ENCODE results near the gene ACTR1A. TPM values are rescaled to one million over a fixed set of nuclear protein-coding genes. Genes with fewer than 3 reads are reported as not detected.
A peak's percentile ranks its signal among the peaks of the same experiment; 100 is the strongest.

ACTR1A gene
- polyA plus RNA-seq, 1 experiment, result 164 TPM

GRCh38 chr10:102545997-102546396, 43.5 kb upstream of the ACTR1A start:
- DNase-seq (ENCODE audit: low read depth, low spot score), result no peak
- TF ChIP-seq, protein P1, sequence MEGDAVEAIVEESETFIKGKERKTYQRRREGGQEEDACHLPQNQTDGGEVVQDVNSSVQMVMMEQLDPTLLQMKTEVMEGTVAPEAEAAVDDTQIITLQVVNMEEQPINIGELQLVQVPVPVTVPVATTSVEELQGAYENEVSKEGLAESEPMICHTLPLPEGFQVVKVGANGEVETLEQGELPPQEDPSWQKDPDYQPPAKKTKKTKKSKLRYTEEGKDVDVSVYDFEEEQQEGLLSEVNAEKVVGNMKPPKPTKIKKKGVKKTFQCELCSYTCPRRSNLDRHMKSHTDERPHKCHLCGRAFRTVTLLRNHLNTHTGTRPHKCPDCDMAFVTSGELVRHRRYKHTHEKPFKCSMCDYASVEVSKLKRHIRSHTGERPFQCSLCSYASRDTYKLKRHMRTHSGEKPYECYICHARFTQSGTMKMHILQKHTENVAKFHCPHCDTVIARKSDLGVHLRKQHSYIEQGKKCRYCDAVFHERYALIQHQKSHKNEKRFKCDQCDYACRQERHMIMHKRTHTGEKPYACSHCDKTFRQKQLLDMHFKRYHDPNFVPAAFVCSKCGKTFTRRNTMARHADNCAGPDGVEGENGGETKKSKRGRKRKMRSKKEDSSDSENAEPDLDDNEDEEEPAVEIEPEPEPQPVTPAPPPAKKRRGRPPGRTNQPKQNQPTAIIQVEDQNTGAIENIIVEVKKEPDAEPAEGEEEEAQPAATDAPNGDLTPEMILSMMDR (IDR thresholded peaks at IDR 0.05; ENCODE audit: low read depth, low read length), result no peak
- ChIA-PET POLR2A (no interaction called here), CTCF (interaction anchor here (1.0 kb wide), 1 partner anchor 42 kb away, joined by 5 read pairs; the partner anchor contains the start of gene SUFU)
- no peaks in the 10 kb centered on the region for H3K9me3 ChIP-seq (ENCODE audit: control insufficient read depth, insufficient read depth, low read length)
- no peak overlapping the region for H3K4me3 ChIP-seq (ENCODE audit: low read depth, low read length)
- H3K27me3 ChIP-seq (ENCODE audit: control insufficient read depth, insufficient read depth, low read length), result no peaks in the 10 kb centered on the region
- H3K27ac ChIP-seq (ENCODE audit: low read depth, low read length), result peak overlapping the region; percentile 85

GRCh38 chr10:102545265-102545871, 42.9 kb upstream of the ACTR1A start:
- no peak overlapping the region for H3K27ac ChIP-seq (ENCODE audit: low read depth, low read length)
- DNase-seq (ENCODE audit: low read depth, low spot score), result no peak
- H3K27me3 ChIP-seq (ENCODE audit: control insufficient read depth, insufficient read depth, low read length), result no peaks in the 10 kb centered on the region
- POLR2A ChIA-PET, result no interaction called here
- no peaks in the 10 kb centered on the region for H3K9me3 ChIP-seq (ENCODE audit: control insufficient read depth, insufficient read depth, low read length)
- CTCF ChIA-PET, result interaction anchor here (0.7 to 1.0 kb wide), 2 partner anchors 23 to 41 kb away, joined by 5 read pairs; partner anchors contain the start of gene SUFU
- TF ChIP-seq, protein P1 (IDR thresholded peaks at IDR 0.05; ENCODE audit: low read depth, low read length), result no peak
- H3K4me3 ChIP-seq (ENCODE audit: low read depth, low read length), result no peak overlapping the region

DNA sequence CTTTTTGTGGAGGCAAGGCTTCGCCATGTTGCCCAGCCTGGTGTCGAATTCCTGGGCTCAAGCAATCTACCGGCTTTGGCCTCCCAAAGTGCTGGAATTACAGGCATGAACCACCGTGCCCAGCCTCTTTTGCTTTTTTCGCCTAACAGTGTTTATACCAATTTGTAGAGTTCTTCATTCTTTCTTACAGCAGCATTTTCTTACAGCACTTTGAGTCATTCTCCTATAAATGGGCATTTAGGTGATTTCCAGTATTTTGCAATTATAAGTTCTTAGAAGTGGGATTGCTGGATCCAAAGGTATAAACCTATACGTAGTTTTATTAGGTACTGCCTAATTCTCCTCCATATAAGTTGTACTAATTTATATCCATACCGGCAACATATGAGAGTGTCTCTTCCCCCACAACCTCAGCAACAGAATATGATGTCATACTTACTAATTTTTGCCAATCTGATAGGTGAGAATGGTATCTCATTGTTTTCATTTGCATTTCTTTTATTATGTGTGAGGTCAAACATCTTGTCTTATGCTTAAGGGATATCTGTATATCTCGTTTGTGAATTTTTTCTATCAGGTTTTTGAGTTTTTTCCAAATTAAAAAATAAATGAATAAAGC, 40.4 kb upstream of the ACTR1A start:
- DNase-seq (ENCODE audit: low read depth, low spot score), result peak; percentile 43
- Histone ChIP-seq H3K27ac (ENCODE audit: low read depth, low read length) (peak overlapping the region; percentile 85), H3K4me3 (ENCODE audit: low read depth, low read length) (no peak overlapping the region), H3K9me3 (ENCODE audit: control insufficient read depth, insufficient read depth, low read length) (no peaks in the 10 kb centered on the region), H3K27me3 (ENCODE audit: control insufficient read depth, insufficient read depth, low read length) (no peaks in the 10 kb centered on the region)
- TF ChIP-seq, protein P1 (IDR thresholded peaks at IDR 0.05; ENCODE audit: low read depth, low read length), result no peak
- CTCF ChIA-PET, result interaction anchor here (0.7 kb wide), 1 partner anchor 37 kb away, joined by 5 read pairs; no protein-coding TSS in a partner anchor
- POLR2A ChIA-PET, result interaction anchor here (0.6 kb wide), 1 partner anchor 124 kb away, joined by 3 read pairs; no protein-coding TSS in a partner anchor

GRCh38 chr10:102540023-102540422, 37.5 kb upstream of the ACTR1A start:
- no peaks in the 10 kb centered on the region for H3K27me3 ChIP-seq (ENCODE audit: control insufficient read depth, insufficient read depth, low read length)
- ChIA-PET POLR2A (no interaction called here), CTCF (interaction anchor here (0.5 to 1.0 kb wide), 3 partner anchors 9 to 37 kb away, joined by 3 to 5 read pairs (median 4); partner anchors contain the start of gene ACTR1A)
- no peak for DNase-seq (ENCODE audit: low read depth, low spot score)
- no peak overlapping the region for H3K4me3 ChIP-seq (ENCODE audit: low read depth, low read length)
- TF ChIP-seq, protein P1 (IDR thresholded peaks at IDR 0.05; ENCODE audit: low read depth, low read length), result peak; percentile 47
- H3K9me3 ChIP-seq (ENCODE audit: control insufficient read depth, insufficient read depth, low read length), result no peaks in the 10 kb centered on the region
- H3K27ac ChIP-seq (ENCODE audit: low read depth, low read length), result no peak overlapping the region

DNA sequence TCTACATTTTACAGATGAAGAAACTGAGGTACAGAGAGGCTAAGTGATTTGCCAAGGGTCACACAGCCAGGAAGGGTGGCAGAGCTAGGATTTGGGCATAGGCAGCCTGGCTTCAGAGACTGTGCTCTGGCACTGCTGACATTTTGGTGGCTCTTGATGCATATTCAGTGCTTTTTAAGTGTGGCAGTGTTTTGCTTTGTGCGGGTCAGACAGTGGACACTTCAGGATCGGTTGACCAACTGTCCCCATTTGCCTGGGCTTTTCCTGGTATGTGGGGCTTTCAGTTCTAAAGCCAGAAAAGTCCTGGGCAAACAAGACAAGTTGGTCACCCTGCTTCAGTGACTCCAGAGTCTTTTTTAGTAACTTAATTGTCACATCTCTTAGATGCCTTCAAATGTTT, 36.3 kb upstream of the ACTR1A start:
- Histone ChIP-seq H3K4me3 (ENCODE audit: low read depth, low read length) (no peak overlapping the region), H3K27me3 (ENCODE audit: control insufficient read depth, insufficient read depth, low read length) (no peaks in the 10 kb centered on the region), H3K9me3 (ENCODE audit: control insufficient read depth, insufficient read depth, low read length) (no peaks in the 10 kb centered on the region), H3K27ac (ENCODE audit: low read depth, low read length) (no peak overlapping the region)
- ChIA-PET CTCF (no interaction called here), POLR2A (no interaction called here)
- TF ChIP-seq, protein P1 (IDR thresholded peaks at IDR 0.05; ENCODE audit: low read depth, low read length), result no peak
- no peak for DNase-seq (ENCODE audit: low read depth, low spot score)

Measured in AG04450 (cell line).